Natural killer cell (primary cell): ENCODE data around the gene GPRC5D. TPM values are rescaled to one million over a fixed set of nuclear protein-coding genes. Genes with fewer than 3 reads are reported as not detected.

Source experiments
- ATAC-seq, 3 donors: fragments of 150-1000 bp in 2 of 3; fragments of 200-7000 bp in 1 of 3; cut with Tn5 transposase; 1 replicate in 1 of 3; 2 replicates in 2 of 3; pipeline ENCODE4 v1.10.0; 2021; ENCODE audit warnings: mild to moderate bottlenecking in 2 of 3, moderate library complexity in 2 of 3
- DNase-seq, 2 donors: peaks; one replicate each; pipeline versions ENCODE4 v3.0.0 to v3.0.0-alpha.2; 2013 to 2021; ENCODE audit warnings: mixed read lengths in 1 of 2
- H3K27ac ChIP-seq: one replicate; pipeline ENCODE4 v1.5.1; 2013; ENCODE audit warnings: mild to moderate bottlenecking, low read length
- H3K27me3 ChIP-seq: one replicate; pipeline ENCODE4 v1.6.1; 2013; ENCODE audit warnings: low read length; ENCODE audit not compliant: control insufficient read depth, insufficient read depth
- H3K36me3 ChIP-seq: one replicate; pipeline ENCODE4 v1.6.1; 2013; ENCODE audit warnings: low read length; ENCODE audit not compliant: control insufficient read depth, insufficient read depth
- H3K4me1 ChIP-seq: one replicate; pipeline ENCODE4 v1.6.1; 2013; ENCODE audit warnings: low read length; ENCODE audit not compliant: control insufficient read depth, insufficient read depth
- H3K4me3 ChIP-seq: one replicate; pipeline ENCODE4 v1.5.1; 2013; ENCODE audit warnings: low read length
- H3K9me3 ChIP-seq: one replicate; pipeline ENCODE4 v1.6.1; 2013; ENCODE audit warnings: low read length; ENCODE audit not compliant: control insufficient read depth, insufficient read depth
- H3K27ac Mint-ChIP-seq, 2 donors: one replicate each; pipeline ENCODE4 v1.8.0; 2022; ENCODE audit warnings: mild to moderate bottlenecking in 2 of 2, mixed read lengths in 2 of 2, moderate library complexity in 1 of 2
- H3K27me3 Mint-ChIP-seq, 2 donors: one replicate each; pipeline ENCODE4 v1.8.0; 2022; ENCODE audit warnings: low read depth in 2 of 2, mixed read lengths in 2 of 2
- H3K36me3 Mint-ChIP-seq: one replicate; pipeline ENCODE4 v1.8.0; 2022; ENCODE audit warnings: mixed read lengths
- H3K4me1 Mint-ChIP-seq, 2 donors: one replicate each; pipeline ENCODE4 v1.8.0; 2022; ENCODE audit warnings: mixed read lengths in 2 of 2
- H3K4me3 Mint-ChIP-seq: one replicate; pipeline ENCODE4 v1.8.0; 2022; ENCODE audit warnings: mild to moderate bottlenecking, moderate library complexity, mixed read lengths
- H3K9me3 Mint-ChIP-seq, 2 donors: one replicate each; pipeline ENCODE4 v1.8.0; 2022; ENCODE audit warnings: mixed read lengths in 2 of 2
- WGBS: methylation state at CpG from one replicate; pipeline ENCODE4 v1.1.7; 2013; ENCODE audit warnings: missing lambda C conversion rate; ENCODE audit not compliant: insufficient coverage; 5-methylcytosine and 5-hydroxymethylcytosine counted together
- intact Hi-C: fragments of 100-400 bp; cut with micrococcal nuclease; formaldehyde crosslinking; loops from one replicate; pipeline ENCODE4 v1.14.2; 2022
- total RNA-seq, 4 donors: library from RNA; stranded (reverse); fragments of 120-200 nt in 1 of 4; gene quantifications; one replicate each; pipeline versions ENCODE4 v1.2.3 to v1.2.4, GENCODE V29; 2013 to 2022
- TF ChIP-seq, protein P1 (sequence below): fragments of 200-600 bp; IDR thresholded peaks from one replicate; pipeline ENCODE4 v1.8.0; 2022; ENCODE audit warnings: antibody characterized with exemption

Gene GPRC5D
- total RNA-seq, 3 donors from 2014 or later (not counting 1 experiment from before 2014, with no cell fraction given): 5.5 TPM; not detected in 2

DNA sequence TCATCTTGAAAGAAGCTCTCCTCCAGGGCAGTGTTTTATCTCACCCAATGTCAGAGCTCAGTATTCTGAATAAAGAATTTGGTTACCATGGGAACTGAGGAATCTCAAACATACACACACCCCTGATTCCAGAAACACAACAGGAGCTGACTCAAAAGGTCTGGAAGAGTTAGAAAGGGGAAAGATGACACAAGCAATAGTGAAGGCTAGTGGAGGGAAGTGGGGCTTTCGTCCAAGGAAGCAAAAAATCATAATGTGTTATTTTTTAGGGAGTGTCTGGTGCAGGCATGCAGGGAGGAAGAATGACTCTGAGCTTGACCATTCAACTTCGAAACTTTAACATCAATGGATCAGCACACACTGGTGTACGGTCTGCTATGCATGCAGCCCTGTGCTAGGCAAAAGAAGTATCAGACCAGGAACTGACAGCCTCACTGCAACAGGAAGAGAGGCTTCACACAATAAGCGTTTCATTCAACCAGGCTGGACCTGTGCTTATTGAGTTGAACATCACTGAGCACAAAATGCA lies 27.8 kb upstream of the GPRC5D start:
- no peaks in the 10 kb centered on the region for H3K27me3 Mint-ChIP-seq
- WGBS: 90% methylated on average over 4 of the region's 4 CpGs

DNA sequence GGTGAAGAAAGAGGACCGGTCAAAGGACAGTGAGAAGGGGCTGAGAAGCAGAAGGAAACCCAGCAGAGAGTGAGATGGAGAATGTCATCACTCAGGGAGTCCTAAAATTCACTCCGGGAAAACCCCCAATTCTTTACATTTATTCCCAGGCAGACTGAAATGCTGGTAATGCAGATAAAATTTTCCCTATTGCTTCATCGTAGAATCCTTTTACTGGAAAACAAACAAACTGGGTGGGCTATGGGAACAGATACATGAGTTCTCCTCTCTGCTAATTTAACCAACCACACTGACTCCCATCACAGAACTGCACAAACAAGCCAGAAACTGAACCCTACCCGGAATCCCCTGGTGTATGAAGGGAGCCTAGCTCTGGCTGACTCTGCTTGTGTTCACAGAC lies 27.2 kb upstream of the GPRC5D start:
- peaks cover 9% of the 10 kb centered on the region for H3K36me3 Mint-ChIP-seq
- H3K9me3 Mint-ChIP-seq: no peaks in the 10 kb centered on the region
- no peaks in the 10 kb centered on the region for H3K27me3 ChIP-seq
- ATAC-seq (no peak), DNase-seq (no peak)
- no peak overlapping the region for H3K27ac Mint-ChIP-seq
- peaks cover 5% of the 10 kb centered on the region for H3K36me3 ChIP-seq
- H3K4me3 ChIP-seq: no peak overlapping the region
- no peak overlapping the region for H3K27ac ChIP-seq
- no peaks in the 10 kb centered on the region for H3K9me3 ChIP-seq
- H3K4me3 Mint-ChIP-seq: no peak overlapping the region
- intact Hi-C loops: no loop called here
- TF ChIP-seq, protein P1, sequence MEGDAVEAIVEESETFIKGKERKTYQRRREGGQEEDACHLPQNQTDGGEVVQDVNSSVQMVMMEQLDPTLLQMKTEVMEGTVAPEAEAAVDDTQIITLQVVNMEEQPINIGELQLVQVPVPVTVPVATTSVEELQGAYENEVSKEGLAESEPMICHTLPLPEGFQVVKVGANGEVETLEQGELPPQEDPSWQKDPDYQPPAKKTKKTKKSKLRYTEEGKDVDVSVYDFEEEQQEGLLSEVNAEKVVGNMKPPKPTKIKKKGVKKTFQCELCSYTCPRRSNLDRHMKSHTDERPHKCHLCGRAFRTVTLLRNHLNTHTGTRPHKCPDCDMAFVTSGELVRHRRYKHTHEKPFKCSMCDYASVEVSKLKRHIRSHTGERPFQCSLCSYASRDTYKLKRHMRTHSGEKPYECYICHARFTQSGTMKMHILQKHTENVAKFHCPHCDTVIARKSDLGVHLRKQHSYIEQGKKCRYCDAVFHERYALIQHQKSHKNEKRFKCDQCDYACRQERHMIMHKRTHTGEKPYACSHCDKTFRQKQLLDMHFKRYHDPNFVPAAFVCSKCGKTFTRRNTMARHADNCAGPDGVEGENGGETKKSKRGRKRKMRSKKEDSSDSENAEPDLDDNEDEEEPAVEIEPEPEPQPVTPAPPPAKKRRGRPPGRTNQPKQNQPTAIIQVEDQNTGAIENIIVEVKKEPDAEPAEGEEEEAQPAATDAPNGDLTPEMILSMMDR: no peak
- H3K4me1 Mint-ChIP-seq: no peaks in the 10 kb centered on the region
- H3K27me3 Mint-ChIP-seq: no peaks in the 10 kb centered on the region
- 94% methylated on average over 4 of the region's 4 CpGs for WGBS
- no peaks in the 10 kb centered on the region for H3K4me1 ChIP-seq

More for the DNA sequence above, 27.8 kb upstream of the GPRC5D start:
- Mint-ChIP-seq H3K4me3 (no peak overlapping the region), H3K4me1 (no peaks in the 10 kb centered on the region), H3K36me3 (peaks cover 5% of the 10 kb centered on the region), H3K9me3 (no peaks in the 10 kb centered on the region), H3K27ac (no peak overlapping the region)
- H3K27ac ChIP-seq: no peak overlapping the region
- intact Hi-C loops: no loop called here
- no peak overlapping the region for H3K4me3 ChIP-seq
- DNase-seq (no peak), ATAC-seq (no peak)
- H3K36me3 ChIP-seq: peaks cover 3% of the 10 kb centered on the region
- H3K4me1 ChIP-seq: no peaks in the 10 kb centered on the region
- TF ChIP-seq, protein P1: no peak
- no peaks in the 10 kb centered on the region for H3K9me3 ChIP-seq
- H3K27me3 ChIP-seq: no peaks in the 10 kb centered on the region

DNA sequence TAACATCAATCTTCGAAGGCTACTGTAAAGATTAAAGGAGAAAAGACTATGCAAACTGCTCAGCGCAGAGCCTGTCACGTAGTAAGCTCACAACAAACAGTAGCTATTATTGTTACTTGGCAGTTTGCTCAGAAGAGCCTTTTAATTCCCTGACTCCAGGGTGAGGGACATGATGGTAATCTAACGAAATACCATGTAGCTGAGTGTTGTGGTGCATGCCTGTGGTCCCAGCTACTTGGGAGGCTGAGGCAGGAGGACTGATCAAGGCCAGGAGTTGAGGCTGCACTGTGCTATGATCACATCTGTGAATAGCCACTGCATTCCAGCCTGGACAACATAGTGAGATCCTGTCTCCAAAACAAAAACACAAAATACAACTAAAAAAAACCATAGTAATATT lies 25.3 kb upstream of the GPRC5D start:
- Histone ChIP-seq H3K4me3 (no peak overlapping the region), H3K36me3 (peaks cover 13% of the 10 kb centered on the region)
- TF ChIP-seq, protein P1: no peak

DNA sequence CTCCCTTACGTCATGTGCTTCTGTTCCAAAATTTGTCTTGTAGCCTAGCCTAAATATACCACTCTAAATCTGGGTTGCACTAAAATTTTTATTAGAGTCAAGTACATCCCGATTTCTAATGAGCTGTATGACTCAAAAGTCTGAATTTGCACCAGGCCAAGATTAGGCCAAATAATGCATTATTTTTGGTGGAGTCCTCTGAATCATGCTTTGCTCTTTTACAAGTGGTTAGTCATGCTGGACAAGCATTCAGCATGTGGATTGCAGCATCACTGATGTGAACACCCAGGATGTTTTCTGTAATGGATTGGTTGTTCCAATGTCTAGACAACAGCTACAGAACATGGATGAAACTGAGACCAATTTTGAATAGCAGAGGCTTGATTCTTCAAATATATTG lies 24.4 kb upstream of the GPRC5D start:
- H3K27me3 Mint-ChIP-seq: no peaks in the 10 kb centered on the region
- TF ChIP-seq, protein P1: no peak
- WGBS: 95% methylated on average over 2 of the region's 2 CpGs
- H3K9me3 Mint-ChIP-seq: peaks cover 4 to 8% of the 10 kb centered on the region in 2 donors
- Histone ChIP-seq H3K27ac (no peak overlapping the region), H3K27me3 (no peaks in the 10 kb centered on the region), H3K4me3 (no peak overlapping the region), H3K4me1 (no peaks in the 10 kb centered on the region), H3K9me3 (peaks cover 4% of the 10 kb centered on the region), H3K36me3 (peaks cover 12% of the 10 kb centered on the region)
- no peak for ATAC-seq
- no peak overlapping the region for H3K4me3 Mint-ChIP-seq
- no peak overlapping the region for H3K27ac Mint-ChIP-seq
- no peaks in the 10 kb centered on the region for H3K4me1 Mint-ChIP-seq
- peaks cover 21% of the 10 kb centered on the region for H3K36me3 Mint-ChIP-seq
- intact Hi-C loops: no loop called here
- no peak for DNase-seq

More for the DNA sequence above, 25.3 kb upstream of the GPRC5D start:
- H3K27me3 ChIP-seq: no peaks in the 10 kb centered on the region
- DNase-seq (no peak), ATAC-seq (no peak)
- Mint-ChIP-seq H3K36me3 (peaks cover 17% of the 10 kb centered on the region), H3K27me3 (no peaks in the 10 kb centered on the region), H3K4me3 (no peak overlapping the region), H3K9me3 (peaks cover 3 to 8% of the 10 kb centered on the region in 2 donors), H3K27ac (no peak overlapping the region), H3K4me1 (no peaks in the 10 kb centered on the region)
- intact Hi-C loops: no loop called here
- WGBS: 87% methylated on average over 4 of the region's 4 CpGs
- no peaks in the 10 kb centered on the region for H3K4me1 ChIP-seq
- H3K9me3 ChIP-seq: peaks cover 4% of the 10 kb centered on the region
- no peak overlapping the region for H3K27ac ChIP-seq
